ENCODE results near the gene JMJD7. TPM values are rescaled to one million over a fixed set of nuclear protein-coding genes. Genes with fewer than 3 reads are reported as not detected.

Gene JMJD7
- total and polyA plus RNA-seq, 2 donors = 7.2 to 15.6 TPM

- no peak overlapping the region for H3K4me3 ChIP-seq (ENCODE audit: low read length in 2 of 2)
- H3K9me3 ChIP-seq (ENCODE audit: control insufficient read depth in 2 of 2, insufficient read depth in 1 of 2, low read length in 1 of 2) = no peaks in the 10 kb centered on the region
- peaks cover 31 to 46% of the 10 kb centered on the region in 2 donors for H3K36me3 ChIP-seq (ENCODE audit: control insufficient read depth in 2 of 2, insufficient read depth in 2 of 2, low read length in 1 of 2)
- H3K27ac ChIP-seq (ENCODE audit: low read depth in 1 of 2, low read length in 1 of 2) = no peak overlapping the region
- H3K4me1 ChIP-seq (ENCODE audit: control insufficient read depth in 2 of 2, insufficient read depth in 2 of 2, low read length in 2 of 2) = no peaks in the 10 kb centered on the region
- no peaks in the 10 kb centered on the region for H3K27me3 ChIP-seq (ENCODE audit: control insufficient read depth in 2 of 2, insufficient read depth in 1 of 2, low read length in 1 of 2)
- no peak for DNase-seq (ENCODE audit: low read depth in 6 of 9, low spot score in 9 of 9)
- 71% methylated on average over 10 of the region's 10 CpGs for WGBS
These were observed 15.7 kb downstream of the JMJD7 start for GRCh38 chr15:41843571-41843970.

- no peaks in the 10 kb centered on the region for H3K4me1 ChIP-seq (ENCODE audit: control insufficient read depth in 2 of 2, insufficient read depth in 2 of 2, low read length in 2 of 2)
- no peak overlapping the region for H3K4me3 ChIP-seq (ENCODE audit: low read length in 2 of 2)
- H3K27ac ChIP-seq (ENCODE audit: low read depth in 1 of 2, low read length in 1 of 2) = no peak overlapping the region
- peaks cover 31 to 53% of the 10 kb centered on the region in 2 donors for H3K36me3 ChIP-seq (ENCODE audit: control insufficient read depth in 2 of 2, insufficient read depth in 2 of 2, low read length in 1 of 2)
- no peak for DNase-seq (ENCODE audit: low read depth in 6 of 9, low spot score in 9 of 9)
- 90% methylated on average over 12 of the region's 12 CpGs for WGBS
- no peaks in the 10 kb centered on the region for H3K9me3 ChIP-seq (ENCODE audit: control insufficient read depth in 2 of 2, insufficient read depth in 1 of 2, low read length in 1 of 2)
- no peaks in the 10 kb centered on the region for H3K27me3 ChIP-seq (ENCODE audit: control insufficient read depth in 2 of 2, insufficient read depth in 1 of 2, low read length in 1 of 2)
These were observed 16.9 kb downstream of the JMJD7 start for GRCh38 chr15:41844814-41845213.

- no peak overlapping the region for H3K4me3 ChIP-seq (ENCODE audit: low read length in 2 of 2)
- H3K4me1 ChIP-seq (ENCODE audit: control insufficient read depth in 2 of 2, insufficient read depth in 2 of 2, low read length in 2 of 2) = no peaks in the 10 kb centered on the region
- no peak overlapping the region for H3K27ac ChIP-seq (ENCODE audit: low read depth in 1 of 2, low read length in 1 of 2)
- WGBS = 99% methylated on average over 14 of the region's 14 CpGs
- peaks cover 31 to 46% of the 10 kb centered on the region in 2 donors for H3K36me3 ChIP-seq (ENCODE audit: control insufficient read depth in 2 of 2, insufficient read depth in 2 of 2, low read length in 1 of 2)
- peaks cover 0 to 2% of the 10 kb centered on the region in 2 donors for H3K27me3 ChIP-seq (ENCODE audit: control insufficient read depth in 2 of 2, insufficient read depth in 1 of 2, low read length in 1 of 2)
- H3K9me3 ChIP-seq (ENCODE audit: control insufficient read depth in 2 of 2, insufficient read depth in 1 of 2, low read length in 1 of 2) = no peaks in the 10 kb centered on the region
- DNase-seq (ENCODE audit: low read depth in 6 of 9, low spot score in 9 of 9) = no peak
These were observed 19.3 kb downstream of the JMJD7 start for GRCh38 chr15:41847206-41847605.

GRCh38 chr15:41847981-41848380 lies 20.1 kb downstream of the JMJD7 start:
- Histone ChIP-seq H3K36me3 (ENCODE audit: control insufficient read depth in 2 of 2, insufficient read depth in 2 of 2, low read length in 1 of 2) (peaks cover 28 to 46% of the 10 kb centered on the region in 2 donors), H3K27me3 (ENCODE audit: control insufficient read depth in 2 of 2, insufficient read depth in 1 of 2, low read length in 1 of 2) (peaks cover 0 to 2% of the 10 kb centered on the region in 2 donors), H3K4me3 (ENCODE audit: low read length in 2 of 2) (no peak overlapping the region), H3K9me3 (ENCODE audit: control insufficient read depth in 2 of 2, insufficient read depth in 1 of 2, low read length in 1 of 2) (no peaks in the 10 kb centered on the region), H3K4me1 (ENCODE audit: control insufficient read depth in 2 of 2, insufficient read depth in 2 of 2, low read length in 2 of 2) (no peaks in the 10 kb centered on the region), H3K27ac (ENCODE audit: low read depth in 1 of 2, low read length in 1 of 2) (no peak overlapping the region)
- WGBS = 98% methylated on average over 9 of the region's 9 CpGs
- no peak for DNase-seq (ENCODE audit: low read depth in 6 of 9, low spot score in 9 of 9)

GRCh38 chr15:41848631-41849030 lies 20.7 kb downstream of the JMJD7 start:
- H3K4me3 ChIP-seq (ENCODE audit: low read length in 2 of 2) = no peak overlapping the region
- H3K9me3 ChIP-seq (ENCODE audit: control insufficient read depth in 2 of 2, insufficient read depth in 1 of 2, low read length in 1 of 2) = no peaks in the 10 kb centered on the region
- H3K4me1 ChIP-seq (ENCODE audit: control insufficient read depth in 2 of 2, insufficient read depth in 2 of 2, low read length in 2 of 2) = no peaks in the 10 kb centered on the region
- peaks cover 28 to 46% of the 10 kb centered on the region in 2 donors for H3K36me3 ChIP-seq (ENCODE audit: control insufficient read depth in 2 of 2, insufficient read depth in 2 of 2, low read length in 1 of 2)
- no peak for DNase-seq (ENCODE audit: low read depth in 6 of 9, low spot score in 9 of 9)
- no peak overlapping the region for H3K27ac ChIP-seq (ENCODE audit: low read depth in 1 of 2, low read length in 1 of 2)
- WGBS = 94% methylated on average over 10 of the region's 10 CpGs
- peaks cover 0 to 2% of the 10 kb centered on the region in 2 donors for H3K27me3 ChIP-seq (ENCODE audit: control insufficient read depth in 2 of 2, insufficient read depth in 1 of 2, low read length in 1 of 2)

- no peak for DNase-seq (ENCODE audit: low read depth in 6 of 9, low spot score in 9 of 9)
- Histone ChIP-seq H3K27me3 (ENCODE audit: control insufficient read depth in 2 of 2, insufficient read depth in 1 of 2, low read length in 1 of 2) (peaks cover 0 to 2% of the 10 kb centered on the region in 2 donors), H3K27ac (ENCODE audit: low read depth in 1 of 2, low read length in 1 of 2) (no peak overlapping the region), H3K4me1 (ENCODE audit: control insufficient read depth in 2 of 2, insufficient read depth in 2 of 2, low read length in 2 of 2) (no peaks in the 10 kb centered on the region), H3K36me3 (ENCODE audit: control insufficient read depth in 2 of 2, insufficient read depth in 2 of 2, low read length in 1 of 2) (peaks cover 28 to 46% of the 10 kb centered on the region in 2 donors), H3K4me3 (ENCODE audit: low read length in 2 of 2) (no peak overlapping the region), H3K9me3 (ENCODE audit: control insufficient read depth in 2 of 2, insufficient read depth in 1 of 2, low read length in 1 of 2) (no peaks in the 10 kb centered on the region)
- WGBS = 94% methylated on average over 6 of the region's 6 CpGs
These were observed 21.3 kb downstream of the JMJD7 start for GRCh38 chr15:41849204-41849603.

- Histone ChIP-seq H3K27me3 (ENCODE audit: control insufficient read depth in 2 of 2, insufficient read depth in 1 of 2, low read length in 1 of 2) (peaks cover 0 to 2% of the 10 kb centered on the region in 2 donors), H3K27ac (ENCODE audit: low read depth in 1 of 2, low read length in 1 of 2) (no peak overlapping the region), H3K36me3 (ENCODE audit: control insufficient read depth in 2 of 2, insufficient read depth in 2 of 2, low read length in 1 of 2) (peaks cover 23 to 43% of the 10 kb centered on the region in 2 donors), H3K4me1 (ENCODE audit: control insufficient read depth in 2 of 2, insufficient read depth in 2 of 2, low read length in 2 of 2) (peaks cover 0 to 3% of the 10 kb centered on the region in 2 donors), H3K9me3 (ENCODE audit: control insufficient read depth in 2 of 2, insufficient read depth in 1 of 2, low read length in 1 of 2) (no peaks in the 10 kb centered on the region), H3K4me3 (ENCODE audit: low read length in 2 of 2) (no peak overlapping the region)
- DNase-seq (ENCODE audit: low read depth in 6 of 9, low spot score in 9 of 9) = no peak
- WGBS = 83% methylated on average over 8 of the region's 8 CpGs
These were observed 22.0 kb downstream of the JMJD7 start for GRCh38 chr15:41849861-41850260.

GRCh38 chr15:41850482-41851166 lies 22.7 kb downstream of the JMJD7 start:
- DNase-seq (ENCODE audit: low read depth in 6 of 9, low spot score in 9 of 9) = no peak
- Histone ChIP-seq H3K4me3 (ENCODE audit: low read length in 2 of 2) (no peak overlapping the region), H3K4me1 (ENCODE audit: control insufficient read depth in 2 of 2, insufficient read depth in 2 of 2, low read length in 2 of 2) (peaks cover 0 to 5% of the 10 kb centered on the region in 2 donors), H3K27me3 (ENCODE audit: control insufficient read depth in 2 of 2, insufficient read depth in 1 of 2, low read length in 1 of 2) (peaks cover 0 to 2% of the 10 kb centered on the region in 2 donors), H3K9me3 (ENCODE audit: control insufficient read depth in 2 of 2, insufficient read depth in 1 of 2, low read length in 1 of 2) (no peaks in the 10 kb centered on the region), H3K36me3 (ENCODE audit: control insufficient read depth in 2 of 2, insufficient read depth in 2 of 2, low read length in 1 of 2) (peaks cover 22 to 37% of the 10 kb centered on the region in 2 donors), H3K27ac (ENCODE audit: low read depth in 1 of 2, low read length in 1 of 2) (no peak overlapping the region)
- 84% methylated on average over 16 of the region's 16 CpGs for WGBS

GRCh38 chr15:41851167-41851523 lies 23.3 kb downstream of the JMJD7 start:
- DNase-seq (ENCODE audit: low read depth in 6 of 9, low spot score in 9 of 9) = no peak
- Histone ChIP-seq H3K36me3 (ENCODE audit: control insufficient read depth in 2 of 2, insufficient read depth in 2 of 2, low read length in 1 of 2) (peaks cover 18 to 32% of the 10 kb centered on the region in 2 donors), H3K4me3 (ENCODE audit: low read length in 2 of 2) (no peak overlapping the region), H3K4me1 (ENCODE audit: control insufficient read depth in 2 of 2, insufficient read depth in 2 of 2, low read length in 2 of 2) (peaks cover 0 to 7% of the 10 kb centered on the region in 2 donors), H3K27me3 (ENCODE audit: control insufficient read depth in 2 of 2, insufficient read depth in 1 of 2, low read length in 1 of 2) (peaks cover 0 to 2% of the 10 kb centered on the region in 2 donors), H3K27ac (ENCODE audit: low read depth in 1 of 2, low read length in 1 of 2) (no peak overlapping the region), H3K9me3 (ENCODE audit: control insufficient read depth in 2 of 2, insufficient read depth in 1 of 2, low read length in 1 of 2) (no peaks in the 10 kb centered on the region)
- WGBS = 65% methylated on average over 11 of the region's 11 CpGs

All from thymus (tissue), 11 donors.